ENCODE results near the gene MAPK6.
A peak's percentile ranks its signal among the peaks of the same experiment; 100 is the strongest.
"Not testable (repeated sequence)": the region's sequence is repeated elsewhere in the genome, so short reads cannot be mapped to it uniquely, and the experiment has no call there.

MAPK6 gene

GRCh38 chr15:52018693-52019393 is at the start of gene MAPK6:
Gene MAPK6 (plus strand): TSS chr15:52019219. CDS start chr15:52046461, 27,242 bp downstream.
- DNase-seq: no peak

- DNase-seq: no peak
These were observed 49.3 kb upstream of the MAPK6 start for GRCh38 chr15:51969728-51970127.

GRCh38 chr15:51970132-51970817 is 48.7 kb upstream of the MAPK6 start:
- DNase-seq: no peak

- DNase-seq: no peak
These were observed 48.0 kb upstream of the MAPK6 start for GRCh38 chr15:51971032-51971374.

- DNase-seq: peak; percentile 64
These were observed 47.5 kb upstream of the MAPK6 start, which contains the start of gene LEO1 for GRCh38 chr15:51971375-51972133. Gene LEO1 (minus strand): TSS chr15:51971778. CDS start chr15:51971745, 33 bp downstream.

- no peak for DNase-seq
These were observed 45.8 kb upstream of the MAPK6 start for GRCh38 chr15:51973220-51973619.

GRCh38 chr15:51973775-51974174 is 45.2 kb upstream of the MAPK6 start:
- no peak for DNase-seq

GRCh38 chr15:51982013-51982769 is 36.8 kb upstream of the MAPK6 start:
- DNase-seq: no peak

- DNase-seq: no peak
These were observed 36.3 kb upstream of the MAPK6 start for GRCh38 chr15:51982770-51983103.

GRCh38 chr15:51991141-51991540 is 27.9 kb upstream of the MAPK6 start:
- no peak for DNase-seq

- no peak for DNase-seq
These were observed 26.1 kb upstream of the MAPK6 start for GRCh38 chr15:51992953-51993352.

- no peak for DNase-seq
These were observed 16.7 kb upstream of the MAPK6 start for GRCh38 chr15:52002351-52002750.

- not testable (repeated sequence) for DNase-seq
These were observed 15.9 kb upstream of the MAPK6 start for GRCh38 chr15:52003089-52003488.

GRCh38 chr15:52003710-52004109 is 15.3 kb upstream of the MAPK6 start:
- DNase-seq: no peak

- DNase-seq: no peak
These were observed 14.2 kb upstream of the MAPK6 start for GRCh38 chr15:52004806-52005205.

GRCh38 chr15:52005748-52006701 is 13.0 kb upstream of the MAPK6 start:
- no peak for DNase-seq

GRCh38 chr15:52006702-52007340 is 12.2 kb upstream of the MAPK6 start:
- no peak for DNase-seq

- no peak for DNase-seq
These were observed 10.7 kb upstream of the MAPK6 start for GRCh38 chr15:52008359-52008697.

- DNase-seq: no peak
These were observed 10.2 kb upstream of the MAPK6 start for GRCh38 chr15:52008698-52009434.

GRCh38 chr15:52010633-52011595 is 8.1 kb upstream of the MAPK6 start:
- DNase-seq: no peak
